GM12875 (cell line): ENCODE data around the gene CTSE.

Experiments used
- H3K4me3 ChIP-seq: one replicate; pipeline ENCODE4 v1.5.1; 2011; ENCODE audit warnings: low read depth, low read length, control low read depth
- CTCF ChIP-seq: IDR thresholded peaks from 2 replicates; pipeline ENCODE4 v1.5.1; 2011; ENCODE audit warnings: low read depth, mild to moderate bottlenecking, control low read depth, inconsistent platforms, low read length, moderate library complexity, borderline replicate concordance; ENCODE audit not compliant: insufficient read depth

CTSE gene

GRCh38 chr1:206010060-206010459 is 13.6 kb downstream of the CTSE start:
- H3K4me3 ChIP-seq, result no peak overlapping the region
- TF ChIP-seq CTCF, result no peak

- no peak overlapping the region for H3K4me3 ChIP-seq
- no peak for TF ChIP-seq CTCF
Observed at GRCh38 chr1:206006946-206007345, 16.7 kb downstream of the CTSE start.

- no peak overlapping the region for H3K4me3 ChIP-seq
- no peak for TF ChIP-seq CTCF
Observed at GRCh38 chr1:206005778-206006180, 17.9 kb downstream of the CTSE start.

- H3K4me3 ChIP-seq, result no peak overlapping the region
- TF ChIP-seq CTCF, result no peak
Observed at GRCh38 chr1:206005234-206005633, 18.5 kb downstream of the CTSE start.

GRCh38 chr1:206004826-206005225 is 18.9 kb downstream of the CTSE start:
- no peak overlapping the region for H3K4me3 ChIP-seq

GRCh38 chr1:206003854-206004800 is 19.6 kb downstream of the CTSE start:
- TF ChIP-seq CTCF, result no peak
- H3K4me3 ChIP-seq, result no peak overlapping the region

More at GRCh38 chr1:206004826-206005225, 18.9 kb downstream of the CTSE start:
- TF ChIP-seq CTCF, result no peak
